T-helper 1 cell treated with Interleukin-12 subunit alpha and Interleukin-12 subunit beta and Interleukin-4 antibody, amounts not matched to agents 30 ng/mL and 1 ng/mL, for 36 hours (primary cell): ENCODE results near the gene CDKL5. TPM values are rescaled to one million over a fixed set of nuclear protein-coding genes. Genes with fewer than 3 reads are reported as not detected.
"Not testable (repeated sequence)": the region's sequence is repeated elsewhere in the genome, so short reads cannot be mapped to it uniquely, and the experiment has no call there.

ENCODE experiments used
- intact Hi-C: fragments of 100-400 bp; cut with micrococcal nuclease; formaldehyde crosslinking; loops from one replicate; pipeline ENCODE4 v1.15.1; 2024
- total RNA-seq: library from RNA; stranded (reverse); gene quantifications from 2 replicates; pipeline ENCODE4 v1.2.3, GENCODE V29; 2022

CDKL5 gene
- total RNA-seq, 1 donor from 2014 or later, result 1.2 TPM

- intact Hi-C loops, result no loop called here
Measured at GRCh38 chrX:18566748-18567147, 141.3 kb downstream of the CDKL5 start.

DNA sequence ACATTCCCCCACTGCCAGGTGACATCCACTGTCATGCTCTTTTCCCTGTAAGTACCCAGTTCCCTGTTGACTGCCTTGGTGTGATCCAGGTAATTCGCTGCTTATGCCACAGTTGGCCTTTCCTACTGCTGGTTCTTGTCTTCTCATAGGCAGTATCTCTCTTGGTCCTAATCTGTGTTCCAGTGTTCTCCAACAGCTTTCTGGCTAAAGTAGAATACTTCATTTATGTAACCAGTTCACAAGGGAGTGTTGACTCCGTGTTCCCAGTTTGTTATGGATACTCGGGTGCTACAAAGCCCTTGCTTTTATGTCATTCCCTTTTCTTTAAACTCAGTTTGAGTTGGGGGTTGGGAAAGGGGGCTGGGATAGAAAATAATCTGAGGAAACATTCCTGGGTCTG lies 148.1 kb downstream of the CDKL5 start:
- intact Hi-C loops, result no loop called here

DNA sequence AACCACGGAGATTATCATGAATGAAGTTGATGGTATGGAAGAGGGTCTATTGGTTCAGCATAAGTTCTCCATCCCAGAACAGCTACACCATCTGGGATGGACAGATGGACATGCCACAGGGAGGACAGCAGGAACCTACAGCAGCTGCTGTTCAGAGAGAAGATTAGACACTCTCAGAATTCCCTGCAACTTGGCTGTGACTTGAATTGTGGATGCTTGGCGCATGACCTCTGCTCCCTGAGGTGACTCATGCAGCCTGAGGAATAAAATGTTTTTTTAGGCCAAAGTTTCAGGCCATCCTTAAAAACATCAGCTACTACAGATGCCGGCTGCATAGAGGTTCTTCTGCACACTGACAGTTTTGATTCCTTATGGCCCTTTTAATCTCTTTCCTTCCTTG lies 149.2 kb downstream of the CDKL5 start:
- intact Hi-C loops, result no loop called here

DNA sequence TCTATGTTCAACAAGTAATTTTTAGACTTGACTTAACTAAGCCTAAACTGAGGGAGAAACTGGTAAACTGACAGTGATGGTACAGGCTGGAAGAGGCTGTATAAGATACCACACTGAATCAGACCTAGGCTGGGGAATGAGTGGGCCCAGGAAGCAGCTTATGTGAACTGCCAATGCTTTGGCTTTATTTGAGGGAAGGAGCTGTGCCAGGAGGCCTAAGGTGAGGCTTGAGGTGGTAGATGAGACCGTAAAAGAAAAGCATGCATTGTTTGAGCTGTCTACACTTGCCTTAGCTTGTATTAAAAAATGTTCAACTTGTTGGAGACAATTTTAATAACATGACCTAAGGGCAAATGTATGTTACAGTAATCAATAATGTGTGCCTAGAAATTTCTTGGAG lies 150.3 kb downstream of the CDKL5 start:
- intact Hi-C loops, result no loop called here

- intact Hi-C loops, result no loop called here
Measured at GRCh38 chrX:18577400-18577799, 152.0 kb downstream of the CDKL5 start.

- intact Hi-C loops, result no loop called here
Measured at GRCh38 chrX:18578546-18578945, 153.1 kb downstream of the CDKL5 start.

GRCh38 chrX:18579495-18579894 lies 154.1 kb downstream of the CDKL5 start:
- intact Hi-C loops, result no loop called here

DNA sequence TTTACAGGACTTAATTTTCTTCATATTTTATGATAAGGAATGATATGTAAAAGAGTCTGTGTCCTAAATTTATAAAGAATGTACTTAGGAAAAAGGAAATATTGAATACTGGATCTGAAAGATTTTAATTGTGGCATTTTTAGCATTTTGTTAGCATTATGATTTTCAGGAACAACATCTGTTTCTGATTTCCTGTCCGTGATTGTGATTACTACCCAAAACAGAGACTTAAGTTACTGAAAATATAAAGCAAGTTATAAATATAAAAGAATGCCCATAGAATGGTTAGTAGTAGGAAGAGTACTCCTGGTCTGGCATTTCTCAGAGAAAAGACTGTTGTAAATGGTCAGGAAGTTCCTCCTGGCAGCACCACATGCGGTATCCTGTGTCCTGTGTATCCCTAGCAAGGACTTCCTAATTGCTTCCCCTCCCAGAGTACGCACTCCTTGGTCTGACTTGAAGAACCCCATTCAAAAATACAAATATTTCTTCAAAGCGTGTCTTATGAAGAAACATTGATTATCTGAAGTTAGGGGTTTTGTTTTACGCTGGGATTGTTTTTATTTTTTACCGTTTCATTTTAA lies 157.6 kb downstream of the CDKL5 start:
- intact Hi-C loops, result no loop called here

DNA sequence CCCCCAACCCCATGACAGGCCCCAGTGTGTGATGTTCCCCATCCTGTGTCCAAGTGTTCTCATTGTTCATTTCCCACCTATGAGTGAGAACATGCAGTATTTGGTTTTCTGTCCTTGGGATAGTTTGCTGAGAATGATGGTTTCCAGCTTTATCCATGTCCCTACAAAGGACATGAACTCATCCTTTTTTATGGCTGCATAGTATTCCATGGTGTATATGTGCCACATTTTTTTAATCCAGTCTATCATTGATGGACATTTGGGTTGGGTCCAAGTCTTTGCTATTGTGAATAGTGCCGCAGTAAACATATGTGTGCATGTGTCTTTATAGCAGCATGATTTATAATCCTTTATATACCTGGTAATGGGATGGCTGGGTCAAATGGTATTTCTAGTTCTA lies 163.9 kb downstream of the CDKL5 start:
- intact Hi-C loops, result not testable (repeated sequence)

GRCh38 chrX:18591834-18592233 lies 166.4 kb downstream of the CDKL5 start:
- intact Hi-C loops, result no loop called here

GRCh38 chrX:18594079-18594478 lies 168.7 kb downstream of the CDKL5 start:
- intact Hi-C loops, result no loop called here

DNA sequence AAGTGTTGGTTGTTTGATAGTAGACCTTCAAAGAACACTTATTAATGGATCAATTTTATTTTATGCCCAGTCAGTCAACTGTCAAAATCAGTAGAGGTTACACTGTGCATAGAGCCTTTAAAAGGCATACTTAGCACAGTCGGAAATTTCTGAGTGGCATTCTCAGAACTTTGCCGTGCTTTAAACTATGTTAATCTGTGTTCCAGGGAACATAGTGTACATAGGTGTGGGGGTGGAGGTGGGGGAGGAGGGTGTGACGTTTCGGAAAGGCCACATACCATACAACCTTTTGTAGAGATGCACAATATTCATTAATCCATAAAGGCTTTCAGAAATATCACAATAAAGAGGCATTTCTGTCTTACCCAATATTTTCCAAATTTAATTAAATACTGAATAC lies 170.7 kb downstream of the CDKL5 start:
- intact Hi-C loops, result no loop called here

DNA sequence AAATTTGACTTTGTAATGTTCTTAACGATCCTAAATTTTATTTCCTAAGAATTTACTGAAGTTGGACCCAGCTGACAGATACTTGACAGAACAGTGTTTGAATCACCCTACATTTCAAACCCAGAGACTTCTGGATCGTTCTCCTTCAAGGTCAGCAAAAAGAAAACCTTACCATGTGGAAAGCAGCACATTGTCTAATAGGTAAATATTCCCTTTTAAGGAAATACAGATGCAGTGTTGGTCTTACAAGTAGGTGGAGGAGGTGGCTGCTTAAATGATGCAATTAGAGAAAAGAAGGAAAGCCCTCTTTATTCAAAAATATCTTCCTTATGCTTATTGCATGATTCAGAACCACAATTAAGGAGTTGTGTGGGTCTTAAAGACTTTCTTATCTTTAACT lies 173.0 kb downstream of the CDKL5 start:
- intact Hi-C loops, result no loop called here

DNA sequence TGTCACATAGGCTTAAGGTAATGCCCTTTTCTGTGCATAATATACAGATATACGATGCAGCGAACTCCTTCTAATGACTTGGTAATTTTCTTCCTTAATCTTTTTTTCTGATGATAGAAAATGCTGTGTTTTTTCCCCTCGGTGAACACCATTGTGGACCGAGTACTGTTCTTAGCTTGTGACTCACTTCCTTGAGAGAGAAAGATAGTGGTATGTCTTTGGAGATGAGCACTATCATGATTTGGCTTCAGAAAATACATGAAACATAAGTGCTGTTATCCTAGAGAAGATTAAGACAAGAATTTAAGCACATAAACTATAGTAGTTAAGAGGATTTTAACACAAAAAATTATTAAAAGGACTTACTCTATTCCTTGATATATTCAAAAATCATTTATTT lies 182.6 kb downstream of the CDKL5 start:
- intact Hi-C loops, result no loop called here

DNA sequence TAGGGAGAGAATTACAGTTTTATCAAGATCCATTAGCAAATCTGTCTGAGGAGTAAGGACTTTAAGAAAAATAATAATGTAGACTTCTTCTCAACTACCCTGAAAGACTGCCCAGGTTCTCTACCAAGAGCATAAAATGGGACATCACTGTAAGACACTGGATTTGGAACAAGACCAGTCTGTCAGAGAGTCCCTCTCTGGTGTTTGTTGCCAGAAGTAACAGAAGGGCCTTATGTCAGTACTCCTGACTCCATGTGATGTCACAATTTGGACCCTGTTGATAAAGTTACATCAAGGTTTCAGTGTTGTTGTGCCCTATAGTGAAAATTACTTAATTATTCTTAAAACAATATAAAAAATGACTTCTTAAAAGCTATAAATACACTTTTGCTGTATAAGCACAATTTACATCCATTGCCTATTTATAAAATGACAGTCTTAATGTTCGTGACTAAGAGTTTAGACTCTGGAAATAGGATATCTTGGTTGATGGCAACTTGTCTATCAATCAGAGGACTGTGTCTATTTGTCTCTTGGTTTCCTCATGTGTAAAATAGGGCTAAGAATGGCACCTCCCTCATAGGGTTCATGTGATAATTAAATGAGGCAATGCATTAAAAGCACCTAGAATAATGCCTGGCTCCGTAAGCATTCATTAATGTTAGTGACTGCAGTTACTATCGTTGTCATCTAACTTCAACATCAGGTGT lies 188.7 kb downstream of the CDKL5 start:
- intact Hi-C loops, result no loop called here

- intact Hi-C loops, result no loop called here
Measured at GRCh38 chrX:18616688-18617406, 191.4 kb downstream of the CDKL5 start.

- intact Hi-C loops, result no loop called here
Measured at GRCh38 chrX:18617407-18617750, 192.0 kb downstream of the CDKL5 start.

GRCh38 chrX:18619288-18619687 lies 193.9 kb downstream of the CDKL5 start:
- intact Hi-C loops, result no loop called here

DNA sequence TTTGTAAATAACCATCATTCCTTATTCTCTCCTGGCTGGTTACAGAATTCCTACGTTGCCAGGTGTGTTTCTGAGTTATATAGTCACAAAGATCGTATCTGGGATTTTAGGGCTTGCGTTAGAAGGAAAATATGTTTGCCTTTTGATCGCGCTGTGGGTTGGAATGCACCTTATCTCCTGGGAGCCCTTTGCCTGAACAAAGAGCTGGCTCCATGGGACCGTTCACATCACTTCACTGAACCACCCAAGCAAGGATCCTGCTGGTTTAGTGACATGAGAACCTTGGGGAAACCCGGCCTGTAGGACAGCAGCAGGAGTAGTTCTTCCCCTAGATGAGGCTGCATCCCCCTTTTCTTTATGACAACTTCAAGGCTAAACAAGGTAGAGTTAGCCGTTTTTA lies 194.9 kb downstream of the CDKL5 start:
- intact Hi-C loops, result no loop called here

DNA sequence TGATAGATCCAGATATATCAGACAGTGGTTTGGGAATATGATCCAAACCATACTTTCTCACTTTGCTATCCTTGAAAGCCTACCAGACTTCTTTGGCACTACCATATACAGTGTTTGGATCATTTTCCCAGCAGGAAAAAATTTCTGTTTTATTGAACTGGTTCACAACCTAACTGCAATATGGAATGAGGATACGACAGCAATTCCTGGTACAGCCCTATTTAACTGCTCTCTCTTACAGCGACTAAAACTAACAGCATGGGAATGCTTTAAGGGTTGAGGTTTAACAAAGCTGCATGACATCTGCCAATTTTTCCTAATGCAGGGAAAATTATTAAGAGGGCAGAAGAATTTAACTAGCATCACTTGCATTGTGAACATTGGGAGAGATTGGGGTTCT lies 199.2 kb downstream of the CDKL5 start:
- intact Hi-C loops, result no loop called here

- intact Hi-C loops, result no loop called here
Measured at GRCh38 chrX:18630934-18631333, 205.5 kb downstream of the CDKL5 start.

GRCh38 chrX:18638398-18638797 lies 213.0 kb downstream of the CDKL5 start:
- intact Hi-C loops, result no loop called here

- intact Hi-C loops, result no loop called here
Measured at GRCh38 chrX:18639280-18639679, 213.9 kb downstream of the CDKL5 start.
